Immature natural killer cell (primary cell): ENCODE data around the gene BTG4. TPM values are rescaled to one million over a fixed set of nuclear protein-coding genes. Genes with fewer than 3 reads are reported as not detected.
A peak's percentile ranks its signal among the peaks of the same experiment; 100 is the strongest.

Experiments used
- DNase-seq, 3 donors: peaks; one replicate each; pipeline ENCODE4 v3.0.0; 2022; ENCODE audit warnings: mixed read lengths in 1 of 3
- H3K27ac Mint-ChIP-seq, 6 donors: one replicate each; pipeline ENCODE4 v1.8.0; 2020; ENCODE audit warnings: mixed read lengths in 6 of 6, mild to moderate bottlenecking in 5 of 6, inconsistent platforms in 4 of 6, moderate library complexity in 3 of 6
- H3K27me3 Mint-ChIP-seq, 3 donors: one replicate each; pipeline ENCODE4 v1.8.0; 2020 to 2021; ENCODE audit warnings: low read depth in 3 of 3, mild to moderate bottlenecking in 3 of 3, mixed read lengths in 3 of 3, moderate library complexity in 3 of 3, inconsistent platforms in 1 of 3
- H3K36me3 Mint-ChIP-seq, 3 donors: one replicate each; pipeline ENCODE4 v1.8.0; 2020; ENCODE audit warnings: mixed read lengths in 3 of 3, inconsistent platforms in 2 of 3, mild to moderate bottlenecking in 2 of 3
- H3K4me1 Mint-ChIP-seq, 2 donors: one replicate each; pipeline ENCODE4 v1.8.0; 2020; ENCODE audit warnings: inconsistent platforms in 2 of 2, mild to moderate bottlenecking in 2 of 2, mixed read lengths in 2 of 2, moderate library complexity in 1 of 2
- H3K4me3 Mint-ChIP-seq, 5 donors: one replicate each; pipeline ENCODE4 v1.8.0; 2020; ENCODE audit warnings: mild to moderate bottlenecking in 5 of 5, mixed read lengths in 5 of 5, inconsistent platforms in 3 of 5, moderate library complexity in 3 of 5
- H3K9me3 Mint-ChIP-seq, 6 donors: one replicate each; pipeline ENCODE4 v1.8.0; 2020; ENCODE audit warnings: mild to moderate bottlenecking in 6 of 6, mixed read lengths in 6 of 6, inconsistent platforms in 4 of 6, moderate library complexity in 3 of 6
- polyA plus RNA-seq, 3 donors: library from polyadenylated mRNA; unstranded; fragments of 300-500 nt; fragmentation: Illumina TruSeq; gene quantifications; one replicate each; pipeline ENCODE4 v1.2.3, GENCODE V29; 2021

BTG4 gene
- not detected for polyA plus RNA-seq

- H3K27ac Mint-ChIP-seq = no peak within 1 kb of the TSS
- peaks cover 8 to 12% of the 10 kb centered on the region in 2 donors for H3K4me1 Mint-ChIP-seq
- peaks cover 0 to 2% (median 0%) of the 10 kb centered on the region in 6 donors for H3K9me3 Mint-ChIP-seq
- no peaks in the 10 kb centered on the region for H3K36me3 Mint-ChIP-seq
- peaks cover 8 to 27% (median 12%) of the 10 kb centered on the region in 3 donors for H3K27me3 Mint-ChIP-seq
- no peak for DNase-seq
- H3K4me3 Mint-ChIP-seq = peak within 1 kb of the TSS in 3 of 5 donors; percentile 10 to 70 (median 34)
Measured at GRCh38 chr11:111512296-111513239, at the start of gene BTG4. TSS of gene BTG4 (minus strand) at chr11:111512386. CDS start at chr11:111498776, 13,610 bp downstream.

GRCh38 chr11:111561791-111562325, 49.7 kb upstream of the BTG4 start:
- Mint-ChIP-seq H3K36me3 (no peaks in the 10 kb centered on the region), H3K4me3 (no peak overlapping the region), H3K27ac (no peak overlapping the region), H3K27me3 (no peaks in the 10 kb centered on the region), H3K4me1 (no peaks in the 10 kb centered on the region), H3K9me3 (peaks cover 0 to 1% (median 0%) of the 10 kb centered on the region in 6 donors)
- DNase-seq = no peak

- DNase-seq = no peak
- H3K4me3 Mint-ChIP-seq = no peak overlapping the region
- no peaks in the 10 kb centered on the region for H3K36me3 Mint-ChIP-seq
- peaks cover 0 to 2% (median 0%) of the 10 kb centered on the region in 6 donors for H3K9me3 Mint-ChIP-seq
- H3K4me1 Mint-ChIP-seq = no peaks in the 10 kb centered on the region
- H3K27ac Mint-ChIP-seq = no peak overlapping the region
- no peaks in the 10 kb centered on the region for H3K27me3 Mint-ChIP-seq
Measured at GRCh38 chr11:111561306-111561705, 49.1 kb upstream of the BTG4 start.

GRCh38 chr11:111560800-111561199, 48.6 kb upstream of the BTG4 start:
- H3K4me3 Mint-ChIP-seq = no peak overlapping the region
- no peaks in the 10 kb centered on the region for H3K27me3 Mint-ChIP-seq
- DNase-seq = no peak
- peaks cover 0 to 2% (median 0%) of the 10 kb centered on the region in 6 donors for H3K9me3 Mint-ChIP-seq
- H3K27ac Mint-ChIP-seq = no peak overlapping the region
- no peaks in the 10 kb centered on the region for H3K36me3 Mint-ChIP-seq
- no peaks in the 10 kb centered on the region for H3K4me1 Mint-ChIP-seq

GRCh38 chr11:111559800-111560464, 47.7 kb upstream of the BTG4 start:
- no peaks in the 10 kb centered on the region for H3K4me1 Mint-ChIP-seq
- peaks cover 0 to 4% (median 0%) of the 10 kb centered on the region in 3 donors for H3K36me3 Mint-ChIP-seq

GRCh38 chr11:111557425-111558111, 45.4 kb upstream of the BTG4 start:
- Mint-ChIP-seq H3K27me3 (peaks cover 0 to 5% (median 4%) of the 10 kb centered on the region in 3 donors), H3K4me3 (no peak overlapping the region), H3K27ac (no peak overlapping the region), H3K36me3 (peaks cover 0 to 4% (median 0%) of the 10 kb centered on the region in 3 donors), H3K9me3 (peaks cover 0 to 2% (median under 1%) of the 10 kb centered on the region in 6 donors), H3K4me1 (no peaks in the 10 kb centered on the region)
- no peak for DNase-seq

More at GRCh38 chr11:111559800-111560464, 47.7 kb upstream of the BTG4 start:
- Mint-ChIP-seq H3K27me3 (peaks cover 0 to 2% (median 0%) of the 10 kb centered on the region in 3 donors), H3K27ac (no peak overlapping the region), H3K4me3 (no peak overlapping the region), H3K9me3 (peaks cover 0 to 2% (median under 1%) of the 10 kb centered on the region in 6 donors)
- no peak for DNase-seq

- Mint-ChIP-seq H3K27ac (no peak overlapping the region), H3K36me3 (peaks cover 0 to 4% (median 0%) of the 10 kb centered on the region in 3 donors), H3K9me3 (peaks cover 0 to 2% (median under 1%) of the 10 kb centered on the region in 6 donors), H3K4me3 (no peak overlapping the region), H3K4me1 (no peaks in the 10 kb centered on the region), H3K27me3 (peaks cover 0 to 7% (median 6%) of the 10 kb centered on the region in 3 donors)
- no peak for DNase-seq
Measured at GRCh38 chr11:111555255-111555654, 43.1 kb upstream of the BTG4 start.

GRCh38 chr11:111554532-111554931, 42.3 kb upstream of the BTG4 start:
- Mint-ChIP-seq H3K27ac (no peak overlapping the region), H3K4me1 (no peaks in the 10 kb centered on the region), H3K4me3 (no peak overlapping the region), H3K27me3 (peaks cover 3 to 7% (median 6%) of the 10 kb centered on the region in 3 donors), H3K36me3 (peaks cover 0 to 4% (median 0%) of the 10 kb centered on the region in 3 donors), H3K9me3 (peaks cover 0 to 2% (median under 1%) of the 10 kb centered on the region in 6 donors)
- no peak for DNase-seq

GRCh38 chr11:111550258-111550657, 38.1 kb upstream of the BTG4 start:
- Mint-ChIP-seq H3K27me3 (peaks cover 4 to 10% (median 4%) of the 10 kb centered on the region in 3 donors), H3K36me3 (peaks cover 0 to 1% (median 0%) of the 10 kb centered on the region in 3 donors), H3K4me1 (no peaks in the 10 kb centered on the region), H3K9me3 (no peaks in the 10 kb centered on the region), H3K4me3 (no peak overlapping the region), H3K27ac (no peak overlapping the region)
- DNase-seq = no peak

GRCh38 chr11:111549869-111550203, 37.6 kb upstream of the BTG4 start:
- no peak for DNase-seq
- Mint-ChIP-seq H3K4me3 (no peak overlapping the region), H3K27me3 (peaks cover 4 to 10% (median 5%) of the 10 kb centered on the region in 3 donors), H3K36me3 (no peaks in the 10 kb centered on the region), H3K4me1 (no peaks in the 10 kb centered on the region), H3K27ac (no peak overlapping the region), H3K9me3 (no peaks in the 10 kb centered on the region)

- H3K36me3 Mint-ChIP-seq = no peaks in the 10 kb centered on the region
- no peaks in the 10 kb centered on the region for H3K4me1 Mint-ChIP-seq
- H3K4me3 Mint-ChIP-seq = no peak overlapping the region
- peaks cover 5 to 10% (median 8%) of the 10 kb centered on the region in 3 donors for H3K27me3 Mint-ChIP-seq
- no peak for DNase-seq
- no peak overlapping the region for H3K27ac Mint-ChIP-seq
- no peaks in the 10 kb centered on the region for H3K9me3 Mint-ChIP-seq
Measured at GRCh38 chr11:111549196-111549868, 37.1 kb upstream of the BTG4 start.

GRCh38 chr11:111548525-111548924, 36.3 kb upstream of the BTG4 start:
- no peaks in the 10 kb centered on the region for H3K9me3 Mint-ChIP-seq
- no peak overlapping the region for H3K4me3 Mint-ChIP-seq
- H3K27me3 Mint-ChIP-seq = peaks cover 5 to 10% (median 6%) of the 10 kb centered on the region in 3 donors
- H3K4me1 Mint-ChIP-seq = peaks cover 0 to 1% of the 10 kb centered on the region in 2 donors
- H3K27ac Mint-ChIP-seq = no peak overlapping the region
- no peaks in the 10 kb centered on the region for H3K36me3 Mint-ChIP-seq
- DNase-seq = no peak
